ENCODE data around the gene RNASEH2A.
"Not testable (repeated sequence)": the region's sequence is repeated elsewhere in the genome, so short reads cannot be mapped to it uniquely, and the experiment has no call there.

The RNASEH2A gene

GRCh38 chr19:12833738-12834565, 27.6 kb downstream of the RNASEH2A start:
- peak; percentile 58 for DNase-seq (ENCODE audit: low spot score)

DNA sequence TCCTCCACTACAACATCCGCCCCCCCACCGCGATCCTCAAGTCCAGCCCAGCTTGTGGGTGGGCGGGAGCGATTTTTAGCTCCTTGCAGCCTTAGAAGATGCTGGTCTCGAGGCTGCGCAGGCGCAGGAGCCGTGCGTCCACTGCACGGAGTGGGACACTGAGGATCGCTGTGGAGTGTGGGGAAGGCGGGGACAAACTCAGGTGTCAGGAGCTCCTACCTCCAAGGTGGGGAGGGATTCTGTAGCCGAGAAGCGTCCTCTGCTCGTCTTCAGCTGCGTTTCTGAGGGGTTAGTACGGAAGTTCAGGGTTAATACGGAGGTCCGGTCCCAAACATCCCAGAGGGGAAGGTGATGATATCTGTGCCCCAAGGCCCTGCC, 28.2 kb downstream of the RNASEH2A start, which contains the start of gene RTBDN:
RTBDN (minus strand) TSS at position 14 of the 378 bp plus-strand sequence. CDS start 4,600 bp downstream, outside the sequence.
- DNase-seq (ENCODE audit: low spot score) = no peak

DNA sequence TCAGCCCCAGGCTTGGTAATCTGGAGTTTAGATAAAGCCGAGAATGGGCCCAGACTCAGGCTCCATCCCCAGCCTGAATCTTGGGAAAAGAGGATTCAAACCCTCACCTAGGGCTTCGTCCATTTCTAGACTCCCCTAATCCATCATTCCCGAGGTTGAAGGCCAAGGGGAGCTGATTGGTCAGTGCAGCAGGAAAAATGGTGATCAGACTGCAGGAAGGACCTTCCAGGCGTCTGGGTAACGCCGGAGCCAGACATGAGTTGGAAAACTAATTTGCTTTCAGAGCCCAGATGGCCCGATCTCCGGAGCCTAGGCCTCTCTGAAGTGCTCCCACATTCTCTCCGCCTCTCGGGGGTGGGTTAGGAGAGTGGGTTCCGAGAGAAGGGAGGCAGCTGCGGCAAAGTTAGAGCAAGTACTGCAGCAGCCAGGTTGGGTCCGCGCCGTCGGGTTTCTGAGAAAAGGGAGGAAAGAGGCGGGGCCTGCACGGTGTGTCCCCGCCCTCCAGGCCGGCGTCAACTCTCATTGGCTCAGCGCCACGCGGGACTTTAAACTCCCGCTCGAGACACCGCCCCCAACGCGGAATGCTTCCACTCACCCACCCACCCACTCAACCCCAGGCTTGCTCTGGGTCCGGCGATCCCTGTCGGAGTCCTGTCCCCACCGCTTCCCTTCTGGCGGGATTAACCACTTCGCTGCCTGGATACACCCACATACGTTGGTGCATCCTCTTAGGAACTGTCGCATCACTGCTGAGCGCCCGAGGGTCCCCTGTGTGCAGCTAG, 28.8 kb downstream of the RNASEH2A start:
- DNase-seq (ENCODE audit: low spot score) = peak; percentile 79

- no peak for DNase-seq (ENCODE audit: low spot score)
Observed at GRCh38 chr19:12836529-12836863, 30.1 kb downstream of the RNASEH2A start.

DNA sequence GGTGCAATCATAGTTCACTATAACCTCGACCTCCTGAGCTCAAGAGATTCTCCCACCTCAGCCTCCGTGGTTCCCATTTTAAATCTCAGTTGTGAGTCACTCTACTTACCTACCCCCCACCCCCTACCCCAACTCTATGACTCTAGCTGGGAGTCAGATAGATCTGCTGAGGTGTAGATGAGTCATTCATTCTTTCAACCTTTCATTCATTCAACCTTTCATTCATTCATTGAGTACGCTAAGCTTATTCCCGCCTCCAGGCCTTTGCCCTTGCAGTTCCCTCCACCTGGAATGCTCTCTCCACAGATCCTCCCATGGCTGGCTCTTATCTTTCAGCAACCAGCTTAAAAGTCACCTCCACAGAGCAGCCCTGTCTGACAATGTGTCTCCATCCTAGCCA, 30.8 kb downstream of the RNASEH2A start:
- DNase-seq (ENCODE audit: low spot score) = no peak

DNA sequence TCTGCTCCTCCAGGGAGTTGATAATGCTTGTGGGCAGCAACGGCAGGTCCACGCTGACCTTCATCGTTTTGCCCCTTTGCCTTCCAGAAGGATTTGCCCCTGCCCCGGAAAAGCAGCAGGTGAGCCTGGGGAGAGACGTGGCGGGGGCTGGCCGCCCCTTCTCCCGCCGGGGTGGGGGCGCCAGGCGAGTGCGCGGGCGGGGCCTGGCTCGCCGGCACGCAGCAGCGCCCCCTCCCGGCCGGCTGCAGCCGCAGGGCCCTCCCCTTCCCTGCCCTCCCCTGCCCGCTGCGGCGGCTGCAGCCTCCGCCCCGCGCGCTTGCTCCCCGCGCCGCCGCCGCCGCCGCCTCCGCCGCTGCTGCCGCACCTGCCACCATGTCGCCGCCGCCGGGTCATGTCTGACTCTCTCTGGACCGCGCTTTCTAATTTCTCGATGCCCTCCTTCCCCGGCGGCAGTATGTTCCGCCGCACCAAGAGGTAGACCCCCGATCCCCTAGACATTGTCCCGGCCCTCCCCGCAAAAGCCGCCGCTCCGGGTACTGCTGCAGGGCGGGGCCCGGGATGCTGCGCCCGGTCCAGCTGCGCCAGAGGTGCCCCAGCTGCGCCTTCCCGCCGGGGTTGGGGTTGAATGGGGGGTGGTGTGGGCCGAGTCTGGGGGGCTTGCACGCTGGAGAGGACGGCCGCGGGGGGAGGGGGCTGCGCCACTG, 31.9 kb downstream of the RNASEH2A start, which contains the start of gene MAST1:
MAST1 (plus strand) TSS at position 334 of the 704 bp plus-strand sequence; CDS start at position 392, 58 bp downstream.
- DNase-seq (ENCODE audit: low spot score) = peak; percentile 74

DNA sequence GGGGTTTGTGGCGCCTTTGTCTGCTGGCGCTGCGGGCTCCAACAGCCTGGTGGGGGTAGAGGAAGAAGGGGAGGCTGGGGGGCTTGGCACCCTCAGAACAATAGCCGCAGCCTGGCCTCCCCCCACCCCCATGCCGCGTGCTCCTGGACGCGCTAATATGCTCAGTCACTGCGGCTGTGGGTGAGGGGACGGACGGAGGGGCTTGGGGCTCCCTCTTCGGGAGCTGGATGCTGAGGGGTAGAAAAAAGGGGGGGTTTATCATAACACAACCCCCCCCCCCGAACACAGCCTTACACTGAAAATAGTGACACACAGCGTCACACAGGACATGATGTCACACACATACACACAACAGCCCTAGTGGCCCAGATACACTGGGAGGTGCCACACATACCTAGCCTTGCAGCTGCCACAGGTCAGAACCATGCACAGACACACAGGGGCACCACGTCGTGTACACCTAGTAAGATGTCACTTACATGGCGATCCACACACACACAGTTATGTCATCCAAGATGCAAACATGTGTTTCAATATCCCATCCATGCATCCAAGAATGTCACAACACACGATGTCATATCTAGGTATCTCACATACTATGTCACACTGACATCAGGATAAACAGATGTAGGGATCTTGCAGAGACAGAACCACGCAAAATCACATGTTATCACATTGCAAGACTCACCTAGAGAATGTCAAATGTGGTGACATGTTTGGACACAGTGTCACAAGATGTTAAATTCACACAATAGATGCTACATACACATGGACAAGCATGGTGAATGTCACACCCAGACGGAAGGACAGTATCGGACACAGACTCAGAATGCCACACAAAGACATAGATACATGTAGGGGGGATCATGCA, 32.7 kb downstream of the RNASEH2A start:
- peak; percentile 78 for DNase-seq (ENCODE audit: low spot score)

GRCh38 chr19:12840091-12841079, 34.0 kb downstream of the RNASEH2A start:
- DNase-seq (ENCODE audit: low spot score) = peak; percentile 88

- no peak for DNase-seq (ENCODE audit: low spot score)
Observed at GRCh38 chr19:12841094-12841493, 34.7 kb downstream of the RNASEH2A start.

DNA sequence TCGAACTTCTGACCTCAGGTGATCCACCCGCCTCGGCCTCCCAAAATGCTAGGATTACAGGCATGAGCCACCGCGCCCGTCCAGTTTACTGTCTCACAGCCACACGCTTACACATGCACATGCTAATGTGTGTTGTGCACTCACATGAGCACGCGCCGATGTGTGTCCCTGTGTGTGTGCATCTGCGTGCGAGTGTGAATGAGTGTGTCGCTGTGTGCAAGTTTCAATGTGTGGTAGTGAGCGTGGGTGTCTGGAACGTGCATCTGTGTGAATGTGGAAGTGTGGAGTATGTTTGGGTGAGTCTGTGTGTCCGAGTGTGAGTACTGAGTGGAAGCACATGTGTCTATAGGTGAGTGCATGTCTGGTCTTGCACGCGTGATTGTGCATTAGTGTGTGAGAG, 36.1 kb downstream of the RNASEH2A start:
- DNase-seq (ENCODE audit: low spot score) = no peak

DNA sequence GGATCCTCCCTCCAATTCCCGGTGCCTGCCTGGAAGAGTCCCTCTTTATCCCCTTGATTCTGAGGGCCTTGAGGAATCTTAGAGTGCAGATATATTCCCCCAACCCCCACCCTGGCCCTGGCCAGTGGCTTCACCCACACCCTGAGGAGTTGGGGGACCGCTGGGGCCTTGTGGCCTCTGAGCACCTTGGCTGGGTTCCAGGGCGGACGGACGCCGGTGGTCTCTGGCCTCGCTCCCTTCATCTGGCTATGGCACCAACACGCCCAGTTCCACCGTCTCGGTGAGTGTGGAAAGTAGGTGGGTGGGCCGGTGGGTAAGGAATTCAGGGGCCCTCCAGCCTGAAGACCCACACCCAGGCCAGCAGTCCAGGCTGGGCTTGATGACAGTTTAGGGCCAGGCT, 36.9 kb downstream of the RNASEH2A start:
- DNase-seq (ENCODE audit: low spot score) = no peak

DNA sequence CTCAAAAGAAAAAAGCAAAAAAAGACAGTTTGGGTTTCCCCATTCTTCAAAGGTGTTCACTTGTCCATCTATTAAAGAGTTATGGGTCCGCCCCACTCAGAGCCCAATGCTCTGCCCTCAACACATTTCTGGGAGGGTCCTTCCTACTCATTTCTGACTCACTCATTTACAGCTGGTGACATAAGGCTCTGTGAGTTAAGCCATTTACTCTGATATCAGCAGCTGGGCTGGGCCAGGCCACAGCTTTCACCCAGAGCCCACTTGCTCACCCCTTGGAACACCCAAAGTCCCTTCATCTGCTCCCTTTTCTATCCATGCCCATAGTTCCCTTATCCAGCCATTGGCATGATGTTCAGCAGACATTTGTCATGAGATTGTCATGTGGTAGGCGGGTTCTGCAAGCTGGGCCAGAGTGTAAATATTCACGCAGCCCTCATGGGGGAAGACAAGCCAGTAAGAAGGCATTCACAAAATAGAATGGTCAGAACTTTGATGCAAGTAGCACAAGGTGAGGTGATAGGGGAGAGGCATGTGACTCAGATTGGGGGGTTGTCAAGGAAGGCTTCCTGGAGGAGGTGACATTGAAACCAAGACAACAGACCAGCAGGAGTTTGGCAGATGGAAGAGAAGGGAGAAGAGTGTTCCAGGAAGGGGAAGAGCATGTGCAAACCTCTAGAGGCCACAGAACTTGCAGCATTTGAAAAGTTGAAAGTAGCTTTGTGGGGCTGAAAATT, 37.8 kb downstream of the RNASEH2A start:
- DNase-seq (ENCODE audit: low spot score) = no peak

DNA sequence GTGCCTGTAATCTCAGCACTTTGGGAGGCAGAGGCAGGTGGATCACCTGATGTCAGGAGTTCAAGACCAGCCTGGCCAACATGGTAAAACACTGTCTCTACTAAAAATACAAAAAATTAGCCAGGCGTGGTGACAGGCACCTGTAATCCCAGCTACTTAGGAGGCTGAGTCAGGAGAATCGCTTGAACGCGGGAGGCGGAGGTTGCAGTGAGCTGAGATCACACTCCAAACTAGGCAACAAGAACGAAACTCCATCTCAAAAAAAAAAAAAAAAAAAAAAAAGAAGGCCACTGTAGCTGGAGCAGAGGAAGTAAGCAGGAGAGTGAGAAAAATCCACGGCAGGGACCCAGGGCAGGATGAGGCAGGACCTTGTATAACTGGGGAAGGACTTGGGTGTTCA, 40.2 kb downstream of the RNASEH2A start:
- not testable (repeated sequence) for DNase-seq (ENCODE audit: low spot score)

GRCh38 chr19:12847159-12848139, 41.1 kb downstream of the RNASEH2A start:
- peak; percentile 83 for DNase-seq (ENCODE audit: low spot score)

- DNase-seq (ENCODE audit: low spot score) = no peak
Observed at GRCh38 chr19:12856653-12857052, 50.3 kb downstream of the RNASEH2A start.

DNA sequence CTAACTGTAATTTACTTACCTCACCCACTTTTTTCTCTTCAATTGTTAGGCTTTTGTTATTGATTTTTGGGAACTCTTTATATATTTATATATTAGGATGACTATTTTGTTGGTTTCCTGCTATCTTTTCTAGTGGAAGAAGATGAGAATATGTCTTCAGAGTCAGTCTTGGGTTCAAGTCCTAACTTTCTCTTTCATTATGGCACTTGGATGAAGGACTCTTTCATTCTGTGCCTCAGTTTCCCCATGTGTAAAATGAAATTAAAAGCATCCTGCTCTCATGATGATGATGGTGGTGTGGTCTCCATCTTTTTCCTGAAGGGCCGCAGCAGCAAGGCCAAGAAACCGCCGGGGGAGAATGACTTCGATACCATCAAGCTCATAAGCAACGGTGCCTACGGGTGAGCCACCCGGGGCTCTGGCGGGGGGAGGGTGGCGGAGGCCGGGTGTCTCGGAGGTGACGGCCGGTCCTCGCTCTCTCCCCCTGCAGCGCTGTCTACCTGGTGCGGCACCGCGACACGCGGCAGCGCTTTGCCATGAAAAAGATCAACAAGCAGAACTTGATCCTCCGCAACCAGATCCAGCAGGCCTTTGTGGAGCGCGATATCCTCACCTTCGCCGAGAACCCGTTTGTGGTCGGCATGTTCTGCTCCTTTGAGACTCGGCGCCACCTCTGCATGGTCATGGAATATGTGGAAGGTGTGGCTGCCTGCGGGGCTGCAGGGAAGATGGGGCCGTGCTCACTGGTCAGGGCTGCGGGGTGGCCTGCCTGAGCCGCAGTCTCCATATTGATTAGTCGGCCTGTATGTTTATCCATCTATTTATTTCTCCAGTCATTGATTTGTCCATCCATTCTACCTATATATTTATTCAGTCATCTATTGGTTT, 51.9 kb downstream of the RNASEH2A start:
- no peak for DNase-seq (ENCODE audit: low spot score)

DNA sequence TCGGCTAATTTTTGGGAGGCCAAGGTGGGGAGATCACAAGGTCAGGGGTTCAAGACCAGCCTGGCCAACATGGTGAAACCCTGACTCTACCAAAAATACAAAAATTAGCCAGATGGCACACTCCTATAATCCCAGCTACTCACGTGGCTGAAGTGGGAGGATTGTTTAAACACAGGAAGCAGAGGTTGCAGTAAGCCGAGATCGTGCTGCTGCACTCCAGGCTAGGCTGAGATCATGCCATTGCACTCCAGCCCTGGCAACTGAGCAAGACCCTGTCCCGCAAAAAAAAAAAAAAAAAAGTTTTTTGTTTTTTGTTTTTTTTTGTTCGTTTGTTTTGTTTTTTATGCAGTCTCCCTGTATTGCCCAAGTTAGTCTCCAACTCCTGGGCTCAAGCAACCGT, 53.2 kb downstream of the RNASEH2A start:
- DNase-seq (ENCODE audit: low spot score) = no peak

Measured in NAMALWA (cell line).